NCI-H2107 treated with DMSO at 0.1 percent for 48 hours (cell line): Measurements from ENCODE around the gene EID3.
"Not testable (repeated sequence)": the region's sequence is repeated elsewhere in the genome, so short reads cannot be mapped to it uniquely, and the experiment has no call there.

Experiments used
- DNase-seq: peaks from one replicate; lab custom pipeline; 2025; ENCODE audit not compliant: unreplicated experiment; lab: John Stamatoyannopoulos, UW

EID3 gene

GRCh38 chr12:104303538-104304151 lies at the start of gene EID3:
Gene EID3 (plus strand): TSS chr12:104303739. CDS start chr12:104303935, 196 bp downstream.
- DNase-seq, result no peak

- DNase-seq, result no peak
These were observed 45.5 kb upstream of the EID3 start for GRCh38 chr12:104257913-104258472.

GRCh38 chr12:104258476-104259067 lies 45.0 kb upstream of the EID3 start:
- DNase-seq, result no peak

- peak; percentile 23 for DNase-seq
These were observed 40.5 kb upstream of the EID3 start for GRCh38 chr12:104263026-104263425.

GRCh38 chr12:104263580-104264358 lies 39.8 kb upstream of the EID3 start:
- DNase-seq, result peak; percentile 90

- DNase-seq, result not testable (repeated sequence)
These were observed 38.1 kb upstream of the EID3 start for GRCh38 chr12:104265436-104265835.

GRCh38 chr12:104272938-104273337 lies 30.6 kb upstream of the EID3 start:
- DNase-seq, result no peak

GRCh38 chr12:104273503-104273902 lies 30.0 kb upstream of the EID3 start:
- DNase-seq, result no peak

- no peak for DNase-seq
These were observed 28.7 kb upstream of the EID3 start for GRCh38 chr12:104274811-104275210.

GRCh38 chr12:104275689-104276088 lies 27.9 kb upstream of the EID3 start:
- DNase-seq, result no peak

- DNase-seq, result peak; percentile 98
These were observed 27.0 kb upstream of the EID3 start for GRCh38 chr12:104276273-104277131.

GRCh38 chr12:104279164-104279563 lies 24.4 kb upstream of the EID3 start:
- no peak for DNase-seq

GRCh38 chr12:104280111-104280510 lies 23.4 kb upstream of the EID3 start:
- no peak for DNase-seq

- DNase-seq, result no peak
These were observed 22.7 kb upstream of the EID3 start for GRCh38 chr12:104280717-104281458.

GRCh38 chr12:104281636-104282035 lies 21.9 kb upstream of the EID3 start:
- no peak for DNase-seq

- no peak for DNase-seq
These were observed 21.4 kb upstream of the EID3 start for GRCh38 chr12:104282109-104282508.

GRCh38 chr12:104285740-104286515 lies 17.6 kb upstream of the EID3 start:
- no peak for DNase-seq

- peak; percentile 95 for DNase-seq
These were observed 16.7 kb upstream of the EID3 start for GRCh38 chr12:104286516-104287482.
